Hepatocyte (in vitro differentiated cells): ENCODE data around the gene SPACA7. TPM values are rescaled to one million over a fixed set of nuclear protein-coding genes. Genes with fewer than 3 reads are reported as not detected.

Experiments used
- DNase-seq: peaks from one replicate; pipeline ENCODE4 v3.0.0-alpha.2; 2016; ENCODE audit warnings: low spot score
- H2AFZ ChIP-seq: fragments of 200-600 bp; sonication (generic); 2 replicates; pipeline ENCODE4 v1.6.0; 2016; ENCODE audit warnings: antibody characterized with exemption, mild to moderate bottlenecking
- H3K27ac ChIP-seq: fragments of 200-600 bp; sonication (generic); 2 replicates; pipeline ENCODE4 v1.5.1; 2016; ENCODE audit warnings: mild to moderate bottlenecking
- H3K27me3 ChIP-seq: fragments of 200-600 bp; sonication (generic); 2 replicates; pipeline ENCODE4 v1.6.1; 2016
- H3K36me3 ChIP-seq: fragments of 200-600 bp; sonication (generic); replicated peaks from 2 replicates; pipeline ENCODE4 v1.5.1; 2016; ENCODE audit warnings: low read depth; ENCODE audit not compliant: insufficient read depth
- H3K4me1 ChIP-seq: fragments of 200-600 bp; sonication (generic); 2 replicates; pipeline ENCODE4 v1.5.1; 2016; ENCODE audit warnings: mild to moderate bottlenecking, moderate library complexity; ENCODE audit not compliant: insufficient read depth
- H3K4me2 ChIP-seq: fragments of 200-600 bp; sonication (generic); 2 replicates; pipeline ENCODE4 v1.6.0; 2016
- H3K4me3 ChIP-seq: fragments of 200-600 bp; sonication (generic); 2 replicates; pipeline ENCODE4 v1.5.1; 2016; ENCODE audit warnings: mild to moderate bottlenecking
- H3K79me2 ChIP-seq: fragments of 200-600 bp; sonication (generic); 2 replicates; pipeline ENCODE4 v1.6.0; 2017; ENCODE audit warnings: mild to moderate bottlenecking
- H3K9me2 ChIP-seq: fragments of 200-600 bp; sonication (generic); replicated peaks from 2 replicates; pipeline ENCODE4 v1.6.0; 2017; ENCODE audit warnings: mild to moderate bottlenecking; ENCODE audit not compliant: insufficient read depth
- H3K9me3 ChIP-seq: fragments of 200-600 bp; sonication (generic); 2 replicates; pipeline ENCODE4 v1.5.1; 2016; ENCODE audit warnings: low read depth, mild to moderate bottlenecking
- H4K20me1 ChIP-seq: fragments of 200-600 bp; sonication (generic); 2 replicates; pipeline ENCODE4 v1.6.0; 2016; ENCODE audit warnings: mild to moderate bottlenecking; ENCODE audit not compliant: insufficient read depth, poor library complexity, severe bottlenecking
- EZH2 ChIP-seq: fragments of 200-600 bp; sonication (generic); IDR thresholded peaks from 2 replicates; pipeline ENCODE4 v1.6.1; 2016; ENCODE audit warnings: antibody characterized with exemption, mild to moderate bottlenecking, borderline replicate concordance
- EZH2phosphoT487 ChIP-seq: fragments of 200-600 bp; sonication (generic); IDR thresholded peaks from one replicate; pipeline ENCODE4 v1.6.1; 2018; ENCODE audit warnings: antibody characterized with exemption, mild to moderate bottlenecking, low read depth, moderate library complexity; ENCODE audit not compliant: unreplicated experiment, severe bottlenecking
- WGBS: methylation state at CpG from one replicate; pipeline ENCODE4 v1.1.6; 2016; ENCODE audit warnings: low lambda C conversion rate; ENCODE audit errors: missing lambda C conversion rate; 5-methylcytosine and 5-hydroxymethylcytosine counted together
- polyA plus RNA-seq: library from polyadenylated mRNA; unstranded; fragments of >200 nt; fragmentation: Nextera tagmentation; extraction: Ambion mirVana; gene quantifications from 2 replicates; pipeline ENCODE4 v1.2.1, GENCODE V29; 2016
- total RNA-seq: library from RNA; depleted of rRNA; stranded (reverse); fragments of >200 nt; gene quantifications from 2 replicates; pipeline ENCODE4 v1.2.3, GENCODE V29; 2014
- TF ChIP-seq, protein P1 (sequence below): fragments of 200-600 bp; sonication (generic); IDR thresholded peaks from 2 replicates; pipeline ENCODE4 v1.5.1; 2016; ENCODE audit warnings: antibody characterized with exemption, mild to moderate bottlenecking; ENCODE audit not compliant: poor library complexity

Gene SPACA7
- total and polyA plus RNA-seq, 2 experiments from 2014 or later = not detected

DNA sequence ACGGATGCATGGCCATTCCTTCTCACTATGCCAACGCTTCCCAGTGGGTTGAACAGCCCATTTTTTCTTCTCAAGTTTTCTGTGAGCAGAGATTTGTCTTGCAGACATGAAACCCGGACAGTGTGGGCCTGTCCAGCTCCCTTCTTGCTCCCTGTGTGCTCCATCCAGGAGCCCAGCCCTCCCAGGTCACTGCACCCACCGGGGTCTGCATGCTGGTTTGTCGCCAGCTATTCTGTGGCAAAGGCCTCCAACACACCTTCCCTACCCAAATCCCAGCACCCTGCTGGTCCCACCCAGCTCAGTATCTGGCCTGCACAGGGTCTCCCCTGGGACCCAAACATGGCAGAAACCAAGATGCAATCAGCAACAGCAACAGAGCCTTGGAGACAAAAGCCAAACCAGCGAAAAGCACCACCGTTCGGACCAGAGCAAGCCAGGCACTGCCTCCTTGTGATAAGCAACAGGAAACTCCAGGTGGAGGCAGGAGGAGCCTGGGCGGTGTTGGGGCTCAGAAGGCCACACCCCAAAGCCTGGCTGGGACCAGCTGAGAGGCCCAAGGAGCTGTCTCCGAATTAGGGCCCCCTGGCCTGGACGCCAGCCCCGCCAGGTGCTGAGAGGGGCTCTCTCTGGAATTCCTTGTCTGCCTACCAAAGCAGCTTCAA, 12.2 kb upstream of the SPACA7 start:
- TF ChIP-seq EZH2phosphoT487 (no peak), EZH2 (no peak)
- TF ChIP-seq, protein P1, sequence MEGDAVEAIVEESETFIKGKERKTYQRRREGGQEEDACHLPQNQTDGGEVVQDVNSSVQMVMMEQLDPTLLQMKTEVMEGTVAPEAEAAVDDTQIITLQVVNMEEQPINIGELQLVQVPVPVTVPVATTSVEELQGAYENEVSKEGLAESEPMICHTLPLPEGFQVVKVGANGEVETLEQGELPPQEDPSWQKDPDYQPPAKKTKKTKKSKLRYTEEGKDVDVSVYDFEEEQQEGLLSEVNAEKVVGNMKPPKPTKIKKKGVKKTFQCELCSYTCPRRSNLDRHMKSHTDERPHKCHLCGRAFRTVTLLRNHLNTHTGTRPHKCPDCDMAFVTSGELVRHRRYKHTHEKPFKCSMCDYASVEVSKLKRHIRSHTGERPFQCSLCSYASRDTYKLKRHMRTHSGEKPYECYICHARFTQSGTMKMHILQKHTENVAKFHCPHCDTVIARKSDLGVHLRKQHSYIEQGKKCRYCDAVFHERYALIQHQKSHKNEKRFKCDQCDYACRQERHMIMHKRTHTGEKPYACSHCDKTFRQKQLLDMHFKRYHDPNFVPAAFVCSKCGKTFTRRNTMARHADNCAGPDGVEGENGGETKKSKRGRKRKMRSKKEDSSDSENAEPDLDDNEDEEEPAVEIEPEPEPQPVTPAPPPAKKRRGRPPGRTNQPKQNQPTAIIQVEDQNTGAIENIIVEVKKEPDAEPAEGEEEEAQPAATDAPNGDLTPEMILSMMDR = no peak
- H3K27ac ChIP-seq = no peak overlapping the region
- H3K79me2 ChIP-seq = no peaks in the 10 kb centered on the region
- H3K4me2 ChIP-seq = no peak overlapping the region
- no peaks in the 10 kb centered on the region for H3K27me3 ChIP-seq
- no peak overlapping the region for H2AFZ ChIP-seq
- H3K4me1 ChIP-seq = no peaks in the 10 kb centered on the region
- no peaks in the 10 kb centered on the region for H3K9me3 ChIP-seq
- DNase-seq = no peak
- H4K20me1 ChIP-seq = no peaks in the 10 kb centered on the region
- WGBS = 66% methylated on average over 11 of the region's 12 CpGs
- no peaks in the 10 kb centered on the region for H3K9me2 ChIP-seq
- H3K36me3 ChIP-seq = no peaks in the 10 kb centered on the region
- H3K4me3 ChIP-seq = no peak overlapping the region

DNA sequence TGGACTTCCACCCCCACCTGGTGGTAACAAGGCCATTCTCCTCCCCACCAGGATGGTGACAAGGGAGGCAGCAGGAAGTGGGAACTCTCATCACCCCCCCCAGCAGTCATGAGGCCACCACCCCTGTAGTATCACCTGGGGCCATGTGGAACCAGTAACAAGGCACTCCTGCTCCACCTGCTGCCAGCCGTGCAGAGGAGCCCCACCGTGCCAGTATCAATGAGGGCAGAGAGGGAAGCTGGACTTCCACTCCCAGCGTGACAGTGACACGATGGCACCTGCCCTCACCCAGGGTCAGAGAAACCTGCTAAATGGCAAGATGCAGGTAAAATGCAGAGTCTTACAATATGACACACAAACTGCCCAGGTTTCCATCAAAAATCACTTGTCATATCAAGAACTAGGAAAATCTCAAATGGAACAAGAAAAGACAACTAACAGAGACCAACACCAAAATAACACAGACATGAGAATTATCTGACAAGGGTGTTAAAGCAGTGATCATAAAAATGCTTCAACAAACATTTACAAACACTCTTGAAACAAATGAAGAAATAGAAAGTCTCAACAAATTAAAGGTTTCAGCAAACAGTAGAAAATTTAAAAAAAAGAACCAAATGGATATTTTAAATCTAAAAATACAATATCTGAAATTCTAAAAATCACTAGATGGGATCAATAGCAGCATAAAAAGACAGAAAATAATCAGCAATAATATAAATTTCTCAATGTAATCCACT, 9.1 kb upstream of the SPACA7 start:
- Histone ChIP-seq H3K27ac (no peak overlapping the region), H3K9me2 (no peaks in the 10 kb centered on the region), H3K79me2 (no peaks in the 10 kb centered on the region), H3K27me3 (no peaks in the 10 kb centered on the region), H2AFZ (no peak overlapping the region), H3K4me2 (no peak overlapping the region), H4K20me1 (no peaks in the 10 kb centered on the region), H3K9me3 (no peaks in the 10 kb centered on the region), H3K36me3 (no peaks in the 10 kb centered on the region), H3K4me3 (no peak overlapping the region), H3K4me1 (no peaks in the 10 kb centered on the region)
- TF ChIP-seq, protein P1 = no peak
- TF ChIP-seq EZH2phosphoT487 (no peak), EZH2 (no peak)
- WGBS = 66% methylated on average over 4 of the region's 4 CpGs
- no peak for DNase-seq

- Histone ChIP-seq H3K4me1 (no peaks in the 10 kb centered on the region), H4K20me1 (no peaks in the 10 kb centered on the region), H3K4me2 (no peak overlapping the region), H2AFZ (no peak overlapping the region), H3K36me3 (no peaks in the 10 kb centered on the region), H3K27ac (no peak overlapping the region), H3K9me2 (no peaks in the 10 kb centered on the region), H3K4me3 (no peak overlapping the region), H3K27me3 (no peaks in the 10 kb centered on the region), H3K79me2 (no peaks in the 10 kb centered on the region), H3K9me3 (no peaks in the 10 kb centered on the region)
- DNase-seq = no peak
- TF ChIP-seq EZH2 = no peak
- TF ChIP-seq, protein P1 = no peak
- WGBS = 89% methylated on average over 8 of the region's 8 CpGs
These were observed 7.3 kb upstream of the SPACA7 start for GRCh38 chr13:112368883-112369282.
